Uterus (tissue), 4 donors: ENCODE results near the gene IQSEC1. TPM values are rescaled to one million over a fixed set of nuclear protein-coding genes. Genes with fewer than 3 reads are reported as not detected.

Experiments used
- DNase-seq, 2 donors: peaks; one replicate each; pipeline ENCODE4 v3.0.0-alpha.2; 2019 to 2020
- H3K27ac ChIP-seq, 2 donors: fragments of 200-600 bp; sonication (generic); 1 replicate in 1 of 2; 2 replicates in 1 of 2; pipeline ENCODE4 v1.5.1; 2016 to 2018
- H3K27me3 ChIP-seq, 2 donors: fragments of 200-600 bp; sonication (generic); one replicate each; pipeline ENCODE4 v1.5.1; 2018 to 2019; ENCODE audit warnings: control low read depth in 1 of 2
- H3K36me3 ChIP-seq, 2 donors: fragments of 200-600 bp; sonication (generic); one replicate each; pipeline ENCODE4 v1.5.1; 2019; ENCODE audit warnings: control low read depth in 1 of 2
- H3K4me1 ChIP-seq, 2 donors: fragments of 200-600 bp; sonication (generic); one replicate each; pipeline ENCODE4 v1.5.1; 2018 to 2019; ENCODE audit warnings: control low read depth in 1 of 2
- H3K4me3 ChIP-seq, 2 donors: fragments of 200-600 bp; sonication (generic); 1 replicate in 1 of 2; 2 replicates in 1 of 2; pipeline ENCODE4 v1.5.1; 2018 to 2019; ENCODE audit warnings: mild to moderate bottlenecking in 1 of 2
- H3K9me3 ChIP-seq, 2 donors: fragments of 200-600 bp; sonication (generic); one replicate each; pipeline ENCODE4 v1.5.1; 2019; ENCODE audit warnings: control low read depth in 1 of 2
- POLR2A ChIP-seq, 2 donors: fragments of 450-650 bp; IDR thresholded peaks; one replicate each; pipeline ENCODE4 v1.6.1; 2016; ENCODE audit warnings: antibody characterized with exemption in 2 of 2, mild to moderate bottlenecking in 1 of 2, moderate library complexity in 1 of 2
- intact Hi-C: fragments of 100-400 bp; cut with DNase I; formaldehyde crosslinking; loops from one replicate; pipeline ENCODE4 v1.15.1; 2023; ENCODE audit warnings: low total_unique reads
- total RNA-seq, 4 donors: library from RNA; depleted of rRNA in 3 of 4; stranded (reverse); fragments of >200 nt in 3 of 4; gene quantifications; one replicate each; pipeline versions ENCODE4 v1.1.0 to v1.2.4, GENCODE V29; 2014 to 2023
- TF ChIP-seq, protein P1 (sequence below), 4 experiments: fragments of 200-600 bp in 2 of 4; fragments of 450-650 bp in 2 of 4; sonication (generic) in 2 of 4; IDR thresholded peaks; one replicate each; pipeline ENCODE4 v1.5.1; 2016 to 2019; ENCODE audit warnings: antibody characterized with exemption in 4 of 4, mild to moderate bottlenecking in 2 of 4, moderate library complexity in 1 of 4
- donor health status: DM: yes; HTN: yes; CAD: no.

The IQSEC1 gene
- total RNA-seq, 4 donors from 2014 or later: 17.9 to 61.4 (median 49.7) TPM

DNA sequence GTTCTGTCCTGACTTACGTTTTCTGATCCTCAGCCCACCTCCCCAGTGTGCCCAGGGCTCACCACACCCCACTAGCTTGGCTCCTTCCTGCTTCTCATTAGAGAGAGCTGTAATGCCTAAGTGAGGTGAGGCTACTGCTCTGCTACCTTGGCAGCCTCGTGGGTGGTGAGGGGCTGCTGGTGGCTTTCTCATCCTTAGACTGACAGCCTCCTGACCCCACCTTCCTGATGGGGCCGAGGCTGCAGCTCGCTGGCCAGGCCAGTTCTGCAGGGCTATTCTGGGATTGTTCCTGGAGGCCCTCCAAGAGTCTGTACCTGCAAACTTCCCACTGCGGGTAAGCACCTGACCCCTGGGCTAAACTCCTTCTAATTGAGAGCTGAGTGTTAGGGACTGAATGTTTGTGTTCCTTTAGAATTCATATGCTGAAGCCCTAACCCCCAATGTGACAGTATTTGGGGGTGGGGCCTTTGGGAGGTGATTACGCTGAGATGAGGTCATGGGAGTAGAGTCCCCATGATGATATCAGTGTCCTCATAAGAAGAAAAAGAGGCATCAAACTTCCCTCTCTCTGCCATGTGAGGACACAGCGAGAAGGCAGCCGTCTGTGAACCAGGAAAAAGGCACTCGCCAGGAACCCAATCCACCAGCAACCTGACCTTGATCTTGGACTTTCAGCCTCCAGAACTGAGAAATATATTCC is 38.1 kb upstream of the IQSEC1 start:
- no peak for TF ChIP-seq POLR2A (IDR thresholded peaks at IDR 0.05)
- TF ChIP-seq, protein P1, sequence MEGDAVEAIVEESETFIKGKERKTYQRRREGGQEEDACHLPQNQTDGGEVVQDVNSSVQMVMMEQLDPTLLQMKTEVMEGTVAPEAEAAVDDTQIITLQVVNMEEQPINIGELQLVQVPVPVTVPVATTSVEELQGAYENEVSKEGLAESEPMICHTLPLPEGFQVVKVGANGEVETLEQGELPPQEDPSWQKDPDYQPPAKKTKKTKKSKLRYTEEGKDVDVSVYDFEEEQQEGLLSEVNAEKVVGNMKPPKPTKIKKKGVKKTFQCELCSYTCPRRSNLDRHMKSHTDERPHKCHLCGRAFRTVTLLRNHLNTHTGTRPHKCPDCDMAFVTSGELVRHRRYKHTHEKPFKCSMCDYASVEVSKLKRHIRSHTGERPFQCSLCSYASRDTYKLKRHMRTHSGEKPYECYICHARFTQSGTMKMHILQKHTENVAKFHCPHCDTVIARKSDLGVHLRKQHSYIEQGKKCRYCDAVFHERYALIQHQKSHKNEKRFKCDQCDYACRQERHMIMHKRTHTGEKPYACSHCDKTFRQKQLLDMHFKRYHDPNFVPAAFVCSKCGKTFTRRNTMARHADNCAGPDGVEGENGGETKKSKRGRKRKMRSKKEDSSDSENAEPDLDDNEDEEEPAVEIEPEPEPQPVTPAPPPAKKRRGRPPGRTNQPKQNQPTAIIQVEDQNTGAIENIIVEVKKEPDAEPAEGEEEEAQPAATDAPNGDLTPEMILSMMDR (IDR thresholded peaks at IDR 0.05): no peak
- Histone ChIP-seq H3K9me3 (no peaks in the 10 kb centered on the region), H3K27me3 (no peaks in the 10 kb centered on the region), H3K4me1 (no peaks in the 10 kb centered on the region), H3K4me3 (no peak overlapping the region), H3K27ac (no peak overlapping the region), H3K36me3 (no peaks in the 10 kb centered on the region)
- intact Hi-C loops: no loop called here
- DNase-seq: no peak

- Histone ChIP-seq H3K4me1 (no peaks in the 10 kb centered on the region), H3K9me3 (no peaks in the 10 kb centered on the region), H3K36me3 (no peaks in the 10 kb centered on the region), H3K27me3 (no peaks in the 10 kb centered on the region), H3K27ac (no peak overlapping the region), H3K4me3 (no peak overlapping the region)
- DNase-seq: no peak
- intact Hi-C loops: no loop called here
- TF ChIP-seq, protein P1 (IDR thresholded peaks at IDR 0.05): no peak
- no peak for TF ChIP-seq POLR2A (IDR thresholded peaks at IDR 0.05)
Observed at GRCh38 chr3:13110678-13111116, 37.5 kb upstream of the IQSEC1 start.

DNA sequence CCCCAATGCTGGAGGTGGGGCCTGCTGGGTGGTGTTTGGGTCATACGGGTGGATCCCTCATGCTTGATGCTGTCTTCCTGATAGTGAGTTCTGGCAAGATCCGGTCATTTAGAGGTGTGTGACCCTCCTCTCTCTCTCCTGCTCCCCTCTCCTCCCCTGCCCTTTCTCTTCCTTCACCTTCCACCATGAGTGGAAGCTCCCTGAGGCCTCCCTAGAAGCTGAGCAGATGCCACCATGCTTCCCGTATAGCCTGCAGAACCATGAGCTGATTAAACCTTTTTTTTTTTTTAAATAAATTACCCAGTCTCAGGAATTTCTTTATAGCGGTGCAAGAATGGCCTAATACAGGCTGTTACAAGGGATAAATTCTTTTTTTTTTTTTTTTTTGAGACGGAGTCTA is 36.3 kb upstream of the IQSEC1 start:
- Histone ChIP-seq H3K9me3 (no peaks in the 10 kb centered on the region), H3K36me3 (no peaks in the 10 kb centered on the region), H3K4me1 (no peaks in the 10 kb centered on the region), H3K27ac (no peak overlapping the region), H3K4me3 (no peak overlapping the region), H3K27me3 (no peaks in the 10 kb centered on the region)
- no peak for TF ChIP-seq POLR2A (IDR thresholded peaks at IDR 0.05)
- TF ChIP-seq, protein P1 (IDR thresholded peaks at IDR 0.05): no peak
- intact Hi-C loops: no loop called here
- DNase-seq: no peak

GRCh38 chr3:13108861-13109260 is 35.6 kb upstream of the IQSEC1 start:
- H3K27me3 ChIP-seq: no peaks in the 10 kb centered on the region
- no peak overlapping the region for H3K27ac ChIP-seq
- intact Hi-C loops: no loop called here
- no peak overlapping the region for H3K4me3 ChIP-seq
- H3K4me1 ChIP-seq: no peaks in the 10 kb centered on the region
- TF ChIP-seq, protein P1 (IDR thresholded peaks at IDR 0.05): no peak
- no peak for TF ChIP-seq POLR2A (IDR thresholded peaks at IDR 0.05)
- no peaks in the 10 kb centered on the region for H3K9me3 ChIP-seq
- no peaks in the 10 kb centered on the region for H3K36me3 ChIP-seq
- no peak for DNase-seq

DNA sequence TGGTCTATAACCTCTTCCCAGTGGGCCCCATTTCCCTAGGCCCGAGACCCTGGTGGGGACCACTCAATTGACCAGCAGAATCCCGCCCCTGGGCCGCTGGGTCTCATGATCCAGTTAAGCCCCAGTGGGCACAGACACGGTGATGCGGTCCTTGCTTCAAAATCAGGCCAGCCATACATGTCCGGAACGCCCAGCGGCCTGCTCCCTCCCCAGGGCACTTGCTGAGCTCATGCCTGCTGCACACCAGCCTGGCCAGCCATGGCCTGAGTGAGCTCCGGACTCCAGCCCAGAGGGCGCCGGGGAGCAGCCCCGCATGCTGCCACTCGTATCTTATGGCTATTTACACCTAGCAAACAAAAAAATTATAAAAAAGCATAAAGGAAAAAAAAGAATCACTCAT is 34.4 kb upstream of the IQSEC1 start:
- TF ChIP-seq, protein P1 (IDR thresholded peaks at IDR 0.05): no peak
- no peak for TF ChIP-seq POLR2A (IDR thresholded peaks at IDR 0.05)
- Histone ChIP-seq H3K4me1 (no peaks in the 10 kb centered on the region), H3K9me3 (no peaks in the 10 kb centered on the region), H3K27ac (no peak overlapping the region), H3K4me3 (no peak overlapping the region), H3K36me3 (no peaks in the 10 kb centered on the region), H3K27me3 (no peaks in the 10 kb centered on the region)
- no peak for DNase-seq
- intact Hi-C loops: no loop called here
